TTC549 (cell line): ENCODE measurements around the gene HSBP1.

Experiments used
- FAIRE-seq: peaks from 2 replicates; lab custom pipeline; 2012; peaks lifted over from hg19 to GRCh38; lab: Jason Lieb, UNC

The HSBP1 gene

DNA sequence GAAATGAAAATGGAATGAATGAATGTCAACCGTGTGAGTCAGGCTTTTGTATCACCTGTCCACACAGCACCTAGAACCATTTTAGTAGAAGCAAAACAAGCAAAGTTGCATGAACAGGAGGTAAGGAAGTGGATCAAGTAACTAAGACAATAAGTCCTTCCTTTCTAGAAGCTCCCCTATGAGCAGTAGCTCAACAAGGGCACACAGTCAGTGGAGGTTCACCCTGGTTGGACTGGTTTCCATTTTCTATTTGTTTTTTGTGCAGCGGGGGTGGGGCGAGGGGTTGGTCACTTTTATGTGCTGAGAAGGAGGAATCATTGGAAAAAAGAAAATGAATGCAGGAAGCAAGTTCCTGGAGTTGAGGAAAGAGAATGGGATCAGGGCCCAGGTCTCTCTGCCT lies 4.0 kb upstream of the HSBP1 start:
- FAIRE-seq = no peak

GRCh38 chr16:83804366-83804765 lies 3.4 kb upstream of the HSBP1 start:
- no peak for FAIRE-seq

DNA sequence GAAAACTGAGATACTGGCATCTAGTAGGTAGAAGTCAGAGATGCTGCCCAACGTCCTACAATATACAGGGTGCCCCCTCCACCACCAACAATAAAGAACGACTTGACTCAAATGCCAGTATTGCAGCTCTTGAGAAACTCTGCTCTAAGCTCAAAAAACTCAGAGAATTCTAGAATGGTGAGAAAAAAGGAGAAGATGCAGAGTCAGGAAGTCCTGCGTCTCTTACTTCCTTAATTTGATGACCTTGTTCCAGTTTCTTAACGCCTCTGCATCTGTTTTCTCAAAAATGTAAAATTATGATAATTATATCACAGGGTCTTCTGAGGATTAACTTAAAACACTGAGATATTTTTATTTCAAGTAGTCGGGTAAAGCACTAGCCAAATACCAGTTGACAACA lies 1.7 kb upstream of the HSBP1 start:
- no peak for FAIRE-seq

- no peak for FAIRE-seq
Measured at GRCh38 chr16:83806731-83807130, 1.0 kb upstream of the HSBP1 start.

DNA sequence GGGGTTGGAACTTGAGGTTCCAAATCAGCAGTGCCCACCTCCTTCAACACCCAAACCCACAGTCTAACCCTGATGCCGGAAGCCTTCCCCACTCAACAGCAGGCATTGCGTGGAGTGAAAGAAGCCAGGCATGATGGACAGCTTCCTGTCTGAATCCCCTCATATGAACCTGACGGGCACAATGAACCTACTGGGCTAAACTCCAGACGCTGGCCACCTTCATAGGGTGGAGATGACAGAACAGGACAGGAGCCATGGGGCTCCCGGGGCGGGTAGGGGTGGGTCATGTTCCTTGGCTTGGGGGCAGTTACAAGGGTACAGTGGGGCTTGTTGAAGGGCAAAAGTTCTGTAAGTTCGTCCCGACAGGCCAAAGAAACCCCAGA lies 460 bp upstream of the HSBP1 start:
- FAIRE-seq = no peak

- no peak for FAIRE-seq
Measured at GRCh38 chr16:83808573-83809014, 816 bp downstream of the HSBP1 start.

- FAIRE-seq = no peak
Measured at GRCh38 chr16:83809092-83809491, 1.3 kb downstream of the HSBP1 start.

- no peak for FAIRE-seq
Measured at GRCh38 chr16:83810901-83811300, 3.1 kb downstream of the HSBP1 start.

GRCh38 chr16:83813823-83814658 lies 6.3 kb downstream of the HSBP1 start:
- FAIRE-seq = no peak

GRCh38 chr16:83814659-83814985 lies 6.8 kb downstream of the HSBP1 start:
- FAIRE-seq = no peak

- no peak for FAIRE-seq
Measured at GRCh38 chr16:83817022-83817421, 9.2 kb downstream of the HSBP1 start.

DNA sequence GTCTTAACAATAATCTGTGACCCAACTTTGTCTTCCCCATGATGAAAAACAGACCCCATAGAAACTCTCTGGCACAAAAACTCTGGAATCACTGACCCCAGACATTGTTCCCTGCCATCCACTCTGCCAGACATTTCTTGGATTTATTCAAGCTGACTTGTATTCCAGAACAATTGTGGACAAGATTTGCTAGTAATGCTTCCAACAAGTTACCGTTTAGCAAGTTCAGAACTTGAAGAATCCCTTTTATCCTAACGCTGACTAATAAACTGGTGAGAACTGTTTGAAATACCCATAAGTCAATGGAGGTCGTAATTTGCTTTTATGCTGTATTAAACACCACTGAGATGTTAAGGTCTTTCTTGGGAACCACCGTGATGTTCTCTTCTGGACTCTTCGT lies 10.5 kb downstream of the HSBP1 start:
- no peak for FAIRE-seq

GRCh38 chr16:83819361-83819760 lies 11.6 kb downstream of the HSBP1 start:
- no peak for FAIRE-seq

- FAIRE-seq = no peak
Measured at GRCh38 chr16:83826146-83826913, 18.6 kb downstream of the HSBP1 start.

DNA sequence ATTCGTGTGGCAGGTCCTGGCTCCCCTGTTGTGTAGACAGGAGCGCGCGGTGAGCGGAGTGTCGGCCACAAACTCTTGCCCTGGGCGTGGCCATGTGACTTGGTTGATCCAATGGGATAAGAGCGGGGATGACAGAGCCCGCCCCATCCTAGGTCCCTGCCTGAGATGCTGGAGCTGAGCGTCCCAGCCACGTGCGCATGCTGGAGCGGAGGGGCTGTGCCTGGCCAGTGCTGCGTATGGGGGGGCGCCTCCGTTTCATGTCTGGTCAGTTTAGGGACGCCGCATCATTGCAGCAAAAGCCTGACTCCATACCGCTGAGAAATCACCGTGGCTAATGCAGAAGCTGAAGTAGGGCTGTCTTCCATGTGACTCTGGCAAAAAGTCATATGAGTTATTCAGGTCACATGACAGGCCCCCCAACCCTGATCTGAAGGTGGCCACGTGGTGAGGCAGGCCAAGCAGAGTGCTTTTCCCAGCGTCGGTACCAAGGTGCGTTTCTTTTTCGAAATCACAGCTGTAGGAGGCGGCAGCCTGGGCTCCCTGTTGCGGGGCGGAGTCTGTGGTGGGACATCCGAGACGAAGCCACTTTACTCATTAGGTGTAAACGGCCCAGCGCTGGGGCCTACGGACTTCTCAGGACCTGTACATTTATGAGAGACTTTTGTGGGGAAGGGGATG lies 22.5 kb downstream of the HSBP1 start:
- FAIRE-seq = no peak

DNA sequence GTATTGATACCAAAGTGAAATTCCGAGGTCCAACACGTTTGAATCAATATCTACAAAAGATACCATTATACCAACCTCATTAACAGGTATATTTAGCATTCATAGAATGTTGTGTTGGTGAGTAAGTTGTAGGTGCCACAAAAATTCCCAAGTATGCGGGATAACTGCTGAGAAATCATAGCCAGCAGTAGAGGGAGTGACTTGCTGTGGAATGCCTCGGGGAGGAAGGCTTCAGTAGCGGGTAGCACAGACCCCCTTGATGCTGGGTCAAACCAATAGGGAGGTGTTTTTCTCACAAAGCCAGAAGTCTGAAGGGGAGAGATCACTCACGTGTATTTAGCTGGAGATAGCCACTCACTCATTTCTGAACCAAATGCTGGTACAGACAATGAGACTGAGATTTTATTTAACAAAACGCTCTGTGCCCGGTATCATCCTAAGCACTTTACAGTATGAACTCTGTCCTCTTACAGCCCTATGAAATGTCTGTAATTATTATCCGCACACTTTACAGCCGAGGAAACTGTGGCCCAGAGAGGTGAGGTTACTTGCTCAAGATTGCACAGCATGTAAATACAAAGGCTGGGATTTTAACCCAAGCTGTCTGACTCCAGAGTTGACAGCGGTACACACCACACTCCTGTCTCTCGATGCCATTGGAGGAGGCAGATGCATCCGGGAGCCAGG lies 23.1 kb downstream of the HSBP1 start:
- no peak for FAIRE-seq

GRCh38 chr16:83831456-83831987 lies 23.7 kb downstream of the HSBP1 start:
- no peak for FAIRE-seq

DNA sequence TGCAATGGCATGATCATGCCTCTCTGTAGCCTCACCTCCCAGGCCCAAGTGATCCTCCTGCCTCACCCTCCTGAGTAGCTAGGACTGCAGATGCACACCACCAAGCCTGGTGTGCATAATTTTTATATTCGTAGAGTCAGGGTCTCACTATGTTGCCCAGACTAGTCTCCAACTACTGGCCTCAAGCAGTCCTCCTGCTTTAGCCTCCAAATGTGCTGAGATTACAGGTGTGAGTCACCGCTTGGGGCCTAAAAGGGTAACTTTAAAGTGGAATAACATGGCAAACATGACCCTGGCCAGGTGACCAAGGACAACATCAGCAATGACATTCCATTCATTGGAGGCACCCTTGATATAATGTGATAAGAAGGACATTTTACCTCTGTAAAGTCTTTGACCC lies 26.1 kb downstream of the HSBP1 start:
- no peak for FAIRE-seq

- FAIRE-seq = no peak
Measured at GRCh38 chr16:83835586-83836566, 28.1 kb downstream of the HSBP1 start.

DNA sequence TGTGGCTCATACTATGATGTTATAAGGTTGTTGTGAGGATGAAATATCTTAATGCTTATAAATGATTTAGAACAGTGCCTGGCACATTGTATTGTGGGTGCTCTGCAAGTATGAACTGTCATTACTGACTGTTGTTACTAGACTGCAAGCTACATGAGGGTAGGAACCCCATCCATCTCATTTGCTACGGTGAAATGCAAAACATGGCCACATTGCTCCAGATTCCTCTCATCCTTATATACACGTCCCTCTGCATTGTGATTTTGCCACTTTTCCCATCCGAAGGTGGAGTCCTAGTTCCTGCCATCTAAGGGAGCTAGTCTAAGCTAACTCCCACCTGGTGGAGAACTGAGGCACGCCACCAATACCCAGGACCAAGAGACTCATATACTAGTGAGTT lies 29.8 kb downstream of the HSBP1 start:
- FAIRE-seq = no peak

DNA sequence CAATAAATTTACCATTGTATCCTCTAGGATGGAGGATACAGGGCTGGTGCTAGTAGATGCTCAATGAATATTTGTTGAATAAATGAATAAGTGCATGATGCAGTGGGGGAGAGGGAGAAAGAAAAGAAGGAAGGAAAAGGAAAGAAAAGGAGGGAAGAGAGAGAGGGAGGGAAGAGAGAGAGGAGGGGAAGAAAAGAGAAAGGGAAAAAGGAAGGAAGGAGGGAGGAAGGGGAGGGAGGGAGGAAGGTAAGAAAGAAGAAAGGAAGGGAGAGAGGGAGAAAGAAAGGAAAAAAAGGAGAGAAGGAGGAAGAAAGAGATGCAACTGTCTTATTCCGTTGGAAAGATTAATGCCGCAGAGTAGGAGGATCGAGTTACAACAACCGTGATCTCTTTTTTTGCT lies 30.4 kb downstream of the HSBP1 start:
- no peak for FAIRE-seq
